ENCODE measurements around the gene TRIM16. TPM values are rescaled to one million over a fixed set of nuclear protein-coding genes. Genes with fewer than 3 reads are reported as not detected.
"Not testable (repeated sequence)": the region's sequence is repeated elsewhere in the genome, so short reads cannot be mapped to it uniquely, and the experiment has no call there.

The TRIM16 gene
- total RNA-seq, 4 donors from 2014 or later, result 10.8 to 26.3 (median 13.9) TPM

GRCh38 chr17:15629991-15630390 is 54.1 kb downstream of the TRIM16 start:
- H3K27ac ChIP-seq; H3K27me3 ChIP-seq; H3K9me3 ChIP-seq; DNase-seq (ENCODE audit: low spot score in 2 of 2); H3K4me3 ChIP-seq; H3K4me1 ChIP-seq: not testable (repeated sequence)
- WGBS, 2 donors, result 90 to 93% methylated on average over 7 of the region's 7 CpGs
- peaks cover 0 to 24% (median 0%) of the 10 kb centered on the region in 3 donors for H3K36me3 ChIP-seq

GRCh38 chr17:15623661-15624209 is 60.4 kb downstream of the TRIM16 start:
- H3K36me3 ChIP-seq; DNase-seq (ENCODE audit: low spot score in 2 of 2); H3K27ac ChIP-seq; H3K4me1 ChIP-seq; H3K9me3 ChIP-seq; H3K4me3 ChIP-seq; H3K27me3 ChIP-seq: not testable (repeated sequence)
- WGBS, 2 donors, result 57 to 62% methylated on average over 3 of the region's 3 CpGs

GRCh38 chr17:15623255-15623654 is 60.9 kb downstream of the TRIM16 start:
- H3K4me1 ChIP-seq; H3K4me3 ChIP-seq; H3K36me3 ChIP-seq; H3K9me3 ChIP-seq; H3K27ac ChIP-seq; DNase-seq (ENCODE audit: low spot score in 2 of 2); H3K27me3 ChIP-seq: not testable (repeated sequence)
- WGBS, 2 donors, result 81 to 89% methylated on average over 3 of the region's 4 CpGs

- not testable (repeated sequence) for H3K9me3 ChIP-seq; H3K4me3 ChIP-seq; H3K4me1 ChIP-seq; DNase-seq (ENCODE audit: low spot score in 2 of 2); H3K27ac ChIP-seq; H3K27me3 ChIP-seq; H3K36me3 ChIP-seq
- 88 to 94% methylated on average over 3 to 4 of the region's 8 CpGs for WGBS, 2 donors
Observed at GRCh38 chr17:15622124-15622523, 62.0 kb downstream of the TRIM16 start.

- H3K36me3 ChIP-seq; H3K9me3 ChIP-seq; H3K27ac ChIP-seq; DNase-seq (ENCODE audit: low spot score in 2 of 2); H3K4me1 ChIP-seq; H3K27me3 ChIP-seq: not testable (repeated sequence)
- 34 to 42% methylated on average over 9 to 11 of the region's 12 CpGs for WGBS, 2 donors
- H3K4me3 ChIP-seq, result peak within 1 kb of the TSS in 1 of 4 donors; percentile 27
Observed at GRCh38 chr17:15619331-15620058, 64.6 kb downstream of the TRIM16 start, which contains the start of gene FBXW10B. FBXW10B (minus strand) TSS chr17:15619704; CDS start chr17:15619512, 192 bp downstream.

- not testable (repeated sequence) for H3K36me3 ChIP-seq; H3K27me3 ChIP-seq; H3K27ac ChIP-seq; H3K9me3 ChIP-seq; H3K4me3 ChIP-seq; DNase-seq (ENCODE audit: low spot score in 2 of 2); H3K4me1 ChIP-seq
- WGBS, 2 donors, result 48 to 60% methylated on average over 4 of the region's 4 CpGs
Observed at GRCh38 chr17:15616828-15617227, 67.3 kb downstream of the TRIM16 start.

- H3K4me3 ChIP-seq; H3K27me3 ChIP-seq; DNase-seq (ENCODE audit: low spot score in 2 of 2); H3K36me3 ChIP-seq; H3K4me1 ChIP-seq; H3K27ac ChIP-seq; H3K9me3 ChIP-seq: not testable (repeated sequence)
- 30 to 33% methylated on average over 6 of the region's 6 CpGs for WGBS, 2 donors
Observed at GRCh38 chr17:15615850-15616249, 68.3 kb downstream of the TRIM16 start.

- not testable (repeated sequence) for DNase-seq (ENCODE audit: low spot score in 2 of 2); H3K27me3 ChIP-seq; H3K4me1 ChIP-seq; H3K9me3 ChIP-seq; H3K27ac ChIP-seq; H3K4me3 ChIP-seq; H3K36me3 ChIP-seq
- WGBS, 2 donors, result 82 to 100% methylated on average over 1 of the region's 1 CpG
Observed at GRCh38 chr17:15613111-15613510, 71.0 kb downstream of the TRIM16 start.

GRCh38 chr17:15592960-15593359 is 91.2 kb downstream of the TRIM16 start:
- WGBS, 2 donors, result 87 to 95% methylated on average over 8 of the region's 8 CpGs
- not testable (repeated sequence) for H3K36me3 ChIP-seq; DNase-seq (ENCODE audit: low spot score in 2 of 2); H3K4me3 ChIP-seq; H3K4me1 ChIP-seq; H3K27me3 ChIP-seq; H3K27ac ChIP-seq; H3K9me3 ChIP-seq

GRCh38 chr17:15591986-15592385 is 92.1 kb downstream of the TRIM16 start:
- H3K27me3 ChIP-seq; H3K27ac ChIP-seq; H3K4me1 ChIP-seq; H3K4me3 ChIP-seq; H3K9me3 ChIP-seq; H3K36me3 ChIP-seq; DNase-seq (ENCODE audit: low spot score in 2 of 2): not testable (repeated sequence)
- WGBS, 2 donors, result 32 to 45% methylated on average over 5 of the region's 5 CpGs

- not testable (repeated sequence) for H3K9me3 ChIP-seq; DNase-seq (ENCODE audit: low spot score in 2 of 2); H3K4me3 ChIP-seq; H3K4me1 ChIP-seq; H3K36me3 ChIP-seq; H3K27ac ChIP-seq; H3K27me3 ChIP-seq
- WGBS, 2 donors, result 83 to 100% methylated on average over 1 of the region's 1 CpG
Observed at GRCh38 chr17:15590844-15591243, 93.3 kb downstream of the TRIM16 start.

- H3K27ac ChIP-seq; H3K27me3 ChIP-seq; H3K4me1 ChIP-seq; H3K4me3 ChIP-seq; H3K36me3 ChIP-seq; H3K9me3 ChIP-seq; DNase-seq (ENCODE audit: low spot score in 2 of 2): not testable (repeated sequence)
- WGBS, 2 donors, result 66 to 71% methylated on average over 14 of the region's 17 CpGs
Observed at GRCh38 chr17:15589544-15590536, 94.3 kb downstream of the TRIM16 start.

- not testable (repeated sequence) for H3K4me3 ChIP-seq; H3K27me3 ChIP-seq; H3K9me3 ChIP-seq; DNase-seq (ENCODE audit: low spot score in 2 of 2); H3K27ac ChIP-seq; H3K36me3 ChIP-seq; H3K4me1 ChIP-seq
- 74 to 83% methylated on average over 8 of the region's 8 CpGs for WGBS, 2 donors
Observed at GRCh38 chr17:15588017-15588416, 96.1 kb downstream of the TRIM16 start.

Data from tibial nerve (tissue), 4 donors.